Endothelial cell of umbilical vein (primary cell): ENCODE data around the gene MLLT1. TPM values are rescaled to one million over a fixed set of nuclear protein-coding genes. Genes with fewer than 3 reads are reported as not detected.

Experiments
- BruUV-seq: library from RNA; stranded (reverse); fragments of 400-500 nt; replicated peaks from 2 replicates; lab custom pipeline; 2021; lab: Mats Ljungman, UMichigan
- CTCF ChIA-PET: fragments of 300-600, 350-600 bp; sonication (Branson Sonifier 250); formaldehyde crosslinking; loops from one replicate; lab custom pipeline; 2021; ENCODE audit warnings: antibody characterized with exemption, inconsistent platforms; lab: Charles Lee
- POLR2A ChIA-PET: fragments of 300-600, 350-600 bp; sonication (Branson Sonifier 250); formaldehyde crosslinking; loops from one replicate; lab custom pipeline; 2021; ENCODE audit warnings: antibody characterized with exemption, inconsistent platforms; lab: Charles Lee
- DNase-seq: peaks from one replicate; pipeline ENCODE4 v3.0.0-alpha.2; 2011; ENCODE audit warnings: low read depth, low spot score
- FAIRE-seq: peaks from 2 replicates; lab custom pipeline; 2011; peaks lifted over from hg19 to GRCh38; lab: Jason Lieb, UNC
- H2AFZ ChIP-seq: 2 replicates; pipeline ENCODE4 v1.6.0; 2012; ENCODE audit warnings: low read depth, low read length, control low read depth, inconsistent platforms
- H3K27ac ChIP-seq: 2 replicates; pipeline ENCODE4 v1.5.1; 2011; ENCODE audit warnings: low read depth, mild to moderate bottlenecking, control low read depth, low read length, moderate library complexity; ENCODE audit not compliant: insufficient read depth
- H3K27me3 ChIP-seq, 2 experiments: 2 replicates each; pipeline versions ENCODE4 v1.6.0 to v1.6.1; 2011; ENCODE audit warnings: low read length in 2 of 2, mixed read lengths in 1 of 2; ENCODE audit not compliant: control insufficient read depth in 2 of 2, insufficient read depth in 2 of 2
- H3K36me3 ChIP-seq, 2 experiments: 2 replicates in 1 of 2; 3 replicates in 1 of 2; pipeline ENCODE4 v1.5.1; 2011; ENCODE audit warnings: low read length in 2 of 2, mild to moderate bottlenecking in 1 of 2, moderate library complexity in 1 of 2; ENCODE audit not compliant: control insufficient read depth in 2 of 2, insufficient read depth in 2 of 2; ENCODE audit errors: extremely low read depth in 1 of 2
- H3K4me1 ChIP-seq: 3 replicates; pipeline ENCODE4 v1.5.1; 2011; ENCODE audit warnings: mild to moderate bottlenecking, low read length; ENCODE audit not compliant: control insufficient read depth, insufficient read depth; ENCODE audit errors: extremely low read depth
- H3K4me2 ChIP-seq: 2 replicates; pipeline ENCODE4 v1.6.1; 2011; ENCODE audit warnings: low read length, control low read depth, mixed read lengths; ENCODE audit not compliant: insufficient read depth
- H3K4me3 ChIP-seq, 3 experiments: fragments of 200-600 bp in 1 of 3; sonication (generic), shearing (Covaris generic) in 1 of 3; replicated peaks in 1 of 3; 2 replicates each; pipeline ENCODE4 v1.5.1; 2011 to 2016; ENCODE audit warnings: control low read depth in 3 of 3, low read length in 3 of 3, mild to moderate bottlenecking in 2 of 3, inconsistent platforms in 1 of 3, low read depth in 1 of 3, moderate library complexity in 1 of 3; ENCODE audit not compliant: insufficient read depth in 1 of 3
- H3K79me2 ChIP-seq: 2 replicates; pipeline ENCODE4 v1.6.0; 2012; ENCODE audit warnings: low read length, inconsistent platforms; ENCODE audit not compliant: control insufficient read depth, insufficient read depth
- H3K9ac ChIP-seq: replicated peaks from 2 replicates; pipeline ENCODE3; 2011; ENCODE audit warnings: low read length, control low read depth; ENCODE audit not compliant: insufficient read depth; ENCODE audit errors: extremely low read depth
- H3K9me1 ChIP-seq: replicated peaks from 3 replicates; pipeline ENCODE4 v1.6.0; 2011; ENCODE audit warnings: mild to moderate bottlenecking, low read length; ENCODE audit not compliant: control insufficient read depth, insufficient read depth; ENCODE audit errors: extremely low read depth
- H3K9me3 ChIP-seq: replicated peaks from 2 replicates; pipeline ENCODE4 v1.5.1; 2012; ENCODE audit warnings: low read length, inconsistent platforms; ENCODE audit not compliant: control insufficient read depth, insufficient read depth
- H4K20me1 ChIP-seq: replicated peaks from 2 replicates; pipeline ENCODE3; 2011; ENCODE audit warnings: mild to moderate bottlenecking, low read length; ENCODE audit not compliant: control insufficient read depth, insufficient read depth; ENCODE audit errors: extremely low read depth
- EZH2 ChIP-seq: IDR thresholded peaks from 2 replicates; pipeline ENCODE4 v1.6.1; 2012; ENCODE audit warnings: borderline replicate concordance, low read depth, mild to moderate bottlenecking, moderate library complexity, low read length, inconsistent platforms; ENCODE audit not compliant: severe bottlenecking
- FOS ChIP-seq: IDR thresholded peaks from 2 replicates; pipeline ENCODE4 v1.6.1; 2011; ENCODE audit warnings: mild to moderate bottlenecking, low read length, moderate library complexity, borderline replicate concordance; ENCODE audit not compliant: insufficient read depth
- GATA2 ChIP-seq: IDR thresholded peaks from 2 replicates; pipeline ENCODE4 v1.7.0; 2011; ENCODE audit warnings: low read depth, mild to moderate bottlenecking, moderate library complexity, mixed read lengths, low read length; ENCODE audit not compliant: insufficient read length, insufficient read depth
- JUN ChIP-seq: IDR thresholded peaks from 2 replicates; pipeline ENCODE4 v1.6.1; 2011; ENCODE audit warnings: borderline replicate concordance, low read depth; ENCODE audit not compliant: insufficient read length, insufficient read depth
- MYC ChIP-seq: IDR thresholded peaks from one replicate; pipeline ENCODE4 v1.6.1; 2011; ENCODE audit warnings: mild to moderate bottlenecking, low read depth, low read length
- POLR2A ChIP-seq: IDR thresholded peaks from 2 replicates; pipeline ENCODE4 v1.6.1; 2012; ENCODE audit warnings: low read depth, mild to moderate bottlenecking, control low read depth, low read length
- POLR2AphosphoS5 ChIP-seq: IDR thresholded peaks from 2 replicates; pipeline ENCODE4 v1.6.1; 2012; ENCODE audit warnings: low read depth, mild to moderate bottlenecking, control low read depth, low read length, moderate library complexity; ENCODE audit not compliant: insufficient read depth
- dilution Hi-C: fragments of 300-500 bp; cut with MboI; formaldehyde crosslinking; loops from one replicate; pipeline ENCODE4 v1.15.0; 2019; ENCODE audit warnings: low sequenced_read_pairs; ENCODE audit not compliant: extremely low pct_ligation_motif_present
- intact Hi-C: fragments of 100-400 bp; cut with micrococcal nuclease; formaldehyde crosslinking; loops from one replicate; pipeline ENCODE4 v1.10.0; 2022
- polyA plus RNA-seq, 4 experiments: library from polyadenylated mRNA; depleted of rRNA in 3 of 4; stranded (reverse) in 3 of 4; unstranded in 1 of 4; fragments of >200 nt; gene quantifications; 2 replicates each; pipeline versions ENCODE4 v1.2.1 to v1.2.3, GENCODE V29; 2011 to 2012; ENCODE audit warnings: missing spikeins in 1 of 4
- total RNA-seq: library from RNA; stranded (reverse); gene quantifications from 2 replicates; pipeline ENCODE4 v1.2.3, GENCODE V29; 2021
- TF ChIP-seq, protein P1 (sequence below): IDR thresholded peaks from 2 replicates; pipeline ENCODE4 v1.6.1; 2011; ENCODE audit not compliant: insufficient read depth, insufficient read length
- TF ChIP-seq, protein P2 (sequence below), 2 donors: IDR thresholded peaks; 1 replicate in 1 of 2; 2 replicates in 1 of 2; pipeline ENCODE4 v1.5.1; 2011; ENCODE audit warnings: low read length in 2 of 2, mild to moderate bottlenecking in 2 of 2, moderate library complexity in 2 of 2, control low read depth in 1 of 2, inconsistent platforms in 1 of 2, low read depth in 1 of 2; ENCODE audit not compliant: insufficient read depth in 1 of 2; ENCODE audit errors: extremely low read depth in 1 of 2

MLLT1 gene
- total and polyA plus RNA-seq, 2 donors (not counting 3 experiments of a cell fraction or from before 2014, with no cell fraction given), result 43.9 to 84.8 TPM

DNA sequence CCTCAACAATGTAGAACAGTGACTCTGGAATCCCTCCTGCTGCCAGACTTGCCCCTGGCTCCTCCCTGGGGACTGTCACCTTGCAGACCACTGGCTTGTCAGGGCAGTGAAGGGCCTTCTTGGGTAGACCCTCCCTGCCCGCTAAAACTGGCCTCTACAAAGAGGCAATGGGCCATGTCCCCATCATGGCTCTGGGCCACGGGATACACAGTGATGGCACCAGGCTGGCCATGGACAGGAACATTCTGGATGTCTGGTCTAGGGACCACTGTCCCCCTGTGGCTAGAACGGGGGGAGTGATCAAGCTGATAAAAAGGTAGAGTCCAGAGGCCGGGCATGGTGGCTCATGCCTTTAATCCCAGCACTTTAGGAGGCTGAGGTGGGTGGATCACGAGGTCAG, 83.4 kb downstream of the MLLT1 start:
- Histone ChIP-seq H3K27me3 (no peaks in the 10 kb centered on the region), H3K4me1 (peaks cover 4% of the 10 kb centered on the region), H3K9me3 (no peaks in the 10 kb centered on the region), H2AFZ (no peak overlapping the region), H3K4me2 (no peak overlapping the region), H3K4me3 (no peak overlapping the region), H3K9ac (no peak overlapping the region), H3K36me3 (no peaks in the 10 kb centered on the region), H3K9me1 (no peaks in the 10 kb centered on the region), H3K27ac (no peak overlapping the region), H3K79me2 (peaks cover 3% of the 10 kb centered on the region), H4K20me1 (no peaks in the 10 kb centered on the region)
- intact Hi-C loops (no loop called here), dilution Hi-C loops (no loop called here)
- TF ChIP-seq POLR2A (no peak), MYC (no peak), JUN (no peak), POLR2AphosphoS5 (no peak), EZH2 (no peak), GATA2 (no peak), FOS (no peak)
- TF ChIP-seq, protein P1, sequence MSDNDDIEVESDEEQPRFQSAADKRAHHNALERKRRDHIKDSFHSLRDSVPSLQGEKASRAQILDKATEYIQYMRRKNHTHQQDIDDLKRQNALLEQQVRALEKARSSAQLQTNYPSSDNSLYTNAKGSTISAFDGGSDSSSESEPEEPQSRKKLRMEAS, result no peak
- TF ChIP-seq, protein P2, sequence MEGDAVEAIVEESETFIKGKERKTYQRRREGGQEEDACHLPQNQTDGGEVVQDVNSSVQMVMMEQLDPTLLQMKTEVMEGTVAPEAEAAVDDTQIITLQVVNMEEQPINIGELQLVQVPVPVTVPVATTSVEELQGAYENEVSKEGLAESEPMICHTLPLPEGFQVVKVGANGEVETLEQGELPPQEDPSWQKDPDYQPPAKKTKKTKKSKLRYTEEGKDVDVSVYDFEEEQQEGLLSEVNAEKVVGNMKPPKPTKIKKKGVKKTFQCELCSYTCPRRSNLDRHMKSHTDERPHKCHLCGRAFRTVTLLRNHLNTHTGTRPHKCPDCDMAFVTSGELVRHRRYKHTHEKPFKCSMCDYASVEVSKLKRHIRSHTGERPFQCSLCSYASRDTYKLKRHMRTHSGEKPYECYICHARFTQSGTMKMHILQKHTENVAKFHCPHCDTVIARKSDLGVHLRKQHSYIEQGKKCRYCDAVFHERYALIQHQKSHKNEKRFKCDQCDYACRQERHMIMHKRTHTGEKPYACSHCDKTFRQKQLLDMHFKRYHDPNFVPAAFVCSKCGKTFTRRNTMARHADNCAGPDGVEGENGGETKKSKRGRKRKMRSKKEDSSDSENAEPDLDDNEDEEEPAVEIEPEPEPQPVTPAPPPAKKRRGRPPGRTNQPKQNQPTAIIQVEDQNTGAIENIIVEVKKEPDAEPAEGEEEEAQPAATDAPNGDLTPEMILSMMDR (IDR thresholded peaks at IDR 0.05; ENCODE audit: extremely low read depth in 1 of 2, insufficient read depth in 1 of 2, low read depth in 1 of 2, low read length in 2 of 2), result no peak
- no peak for DNase-seq
- CTCF ChIA-PET, result no interaction called here
- BruUV-seq, result no TSS peak
- POLR2A ChIA-PET, result no interaction called here
- FAIRE-seq, result no peak
